T-cell (primary cell): ENCODE data around the gene OR2D2. TPM values are rescaled to one million over a fixed set of nuclear protein-coding genes. Genes with fewer than 3 reads are reported as not detected.

Experiments
- ATAC-seq, 4 experiments: fragments of 200-7000 bp in 3 of 4; fragments of 150-1000 bp in 1 of 4; cut with Tn5 transposase; replicated peaks in 1 of 4; 1 replicate in 3 of 4; 2 replicates in 1 of 4; pipeline ENCODE4 v1.10.0; 2021; ENCODE audit warnings: moderate library complexity in 3 of 4, mild to moderate bottlenecking in 2 of 4, moderate number of reproducible peaks in 1 of 4
- CTCF ChIA-PET, 2 donors: fragments of 300-600 bp; sonication (Branson Sonifier 250); formaldehyde crosslinking; loops; one replicate each; lab custom pipeline; 2022; ENCODE audit warnings: antibody characterized with exemption in 2 of 2; lab: Charles Lee
- POLR2A ChIA-PET, 2 donors: fragments of 300-600 bp; sonication (Branson Sonifier 250); formaldehyde crosslinking; loops; one replicate each; lab custom pipeline; 2022; ENCODE audit warnings: antibody characterized with exemption in 2 of 2; lab: Charles Lee
- DNase-seq, 35 experiments: peaks; one replicate each; pipeline versions ENCODE4 v3.0.0 to v3.0.0-alpha.2; 2013 to 2023
- H3K27ac ChIP-seq: one replicate; pipeline ENCODE4 v1.5.1; 2013; ENCODE audit warnings: low read length
- H3K27me3 ChIP-seq, 2 experiments: replicated peaks in 1 of 2; 1 replicate in 1 of 2; 2 replicates in 1 of 2; pipeline versions ENCODE4 v1.6.1 to v1.7.0; 2013; ENCODE audit warnings: low read length in 1 of 2, mixed read lengths in 1 of 2; ENCODE audit not compliant: control insufficient read depth in 2 of 2, insufficient read depth in 2 of 2; ENCODE audit errors: extremely low read depth in 1 of 2
- H3K36me3 ChIP-seq, 2 donors: 1 replicate in 1 of 2; 2 replicates in 1 of 2; pipeline versions ENCODE4 v1.6.1 to v1.7.0; 2013; ENCODE audit warnings: low read length in 1 of 2; ENCODE audit not compliant: control insufficient read depth in 2 of 2, insufficient read depth in 1 of 2; ENCODE audit errors: extremely low read depth in 1 of 2
- H3K4me1 ChIP-seq, 2 experiments: 1 replicate in 1 of 2; 2 replicates in 1 of 2; pipeline versions ENCODE4 v1.6.1 to v1.7.0; 2013; ENCODE audit warnings: low read length in 2 of 2, mixed read lengths in 1 of 2; ENCODE audit not compliant: insufficient read depth in 2 of 2, control insufficient read depth in 1 of 2; ENCODE audit errors: extremely low read depth in 1 of 2
- H3K4me3 ChIP-seq, 2 donors: 1 replicate in 1 of 2; 2 replicates in 1 of 2; pipeline versions ENCODE4 v1.5.1 to v1.7.0; 2013; ENCODE audit warnings: mild to moderate bottlenecking in 2 of 2, low read length in 1 of 2, moderate library complexity in 1 of 2; ENCODE audit not compliant: control insufficient read depth in 1 of 2; ENCODE audit errors: extremely low read depth in 1 of 2
- H3K9me3 ChIP-seq: 2 replicates; pipeline ENCODE4 v1.7.0; 2013
- H3K27ac Mint-ChIP-seq, 2 donors: one replicate each; pipeline ENCODE4 v1.8.0; 2020 to 2021; ENCODE audit warnings: mild to moderate bottlenecking in 2 of 2, mixed read lengths in 2 of 2
- H3K27me3 Mint-ChIP-seq, 2 donors: one replicate each; pipeline ENCODE4 v1.8.0; 2021 to 2022; ENCODE audit warnings: mixed read lengths in 2 of 2
- H3K36me3 Mint-ChIP-seq: one replicate; pipeline ENCODE4 v1.8.0; 2021; ENCODE audit warnings: mixed read lengths
- H3K4me1 Mint-ChIP-seq, 3 donors: one replicate each; pipeline ENCODE4 v1.8.0; 2020 to 2022; ENCODE audit warnings: mixed read lengths in 3 of 3, mild to moderate bottlenecking in 1 of 3
- H3K4me3 Mint-ChIP-seq, 3 donors: one replicate each; pipeline ENCODE4 v1.8.0; 2020 to 2022; ENCODE audit warnings: mild to moderate bottlenecking in 3 of 3, mixed read lengths in 3 of 3, moderate library complexity in 3 of 3
- H3K9me3 Mint-ChIP-seq, 3 donors: one replicate each; pipeline ENCODE4 v1.8.0; 2020 to 2022; ENCODE audit warnings: mixed read lengths in 3 of 3
- WGBS: methylation state at CpG from one replicate; pipeline ENCODE4 v1.1.5; 2013; ENCODE audit warnings: missing lambda C conversion rate; ENCODE audit not compliant: insufficient coverage; 5-methylcytosine and 5-hydroxymethylcytosine counted together
- total RNA-seq, 35 experiments: library from RNA in 6 of 35; stranded (reverse) in 6 of 35; fragments of 120-200 nt in 1 of 35; gene quantifications; one replicate each; pipeline versions ENCODE4 v1.2.1 to v1.2.4 and lab custom pipeline; 2013 to 2026

Gene OR2D2, protein sequence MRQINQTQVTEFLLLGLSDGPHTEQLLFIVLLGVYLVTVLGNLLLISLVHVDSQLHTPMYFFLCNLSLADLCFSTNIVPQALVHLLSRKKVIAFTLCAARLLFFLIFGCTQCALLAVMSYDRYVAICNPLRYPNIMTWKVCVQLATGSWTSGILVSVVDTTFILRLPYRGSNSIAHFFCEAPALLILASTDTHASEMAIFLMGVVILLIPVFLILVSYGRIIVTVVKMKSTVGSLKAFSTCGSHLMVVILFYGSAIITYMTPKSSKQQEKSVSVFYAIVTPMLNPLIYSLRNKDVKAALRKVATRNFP
- total RNA-seq (not detected), total RNA-seq (lab: John Stamatoyannopoulos, UW) (0 to 0.07 (median 0) reads per million in 29 experiments)
- total RNA-seq (2013), result not detected

DNA sequence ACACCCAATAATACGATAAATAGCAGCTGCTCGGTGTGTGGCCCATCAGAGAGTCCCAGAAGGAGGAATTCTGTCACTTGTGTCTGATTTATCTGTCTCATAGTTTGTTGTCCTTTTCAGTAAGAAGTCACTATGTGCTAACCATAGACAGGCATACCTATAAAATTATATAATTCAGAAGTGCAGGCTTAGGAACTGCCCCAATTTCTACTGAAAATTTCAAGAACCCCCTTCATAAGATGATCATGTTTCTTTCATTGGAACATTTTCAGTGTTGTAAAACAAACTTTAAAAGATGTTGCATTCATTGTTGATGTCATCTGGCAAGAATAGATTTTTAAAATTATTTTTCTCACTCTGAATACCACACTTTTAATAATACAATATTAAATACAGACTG lies at the start of gene OR2D2:
OR2D2 (minus strand) TSS at position 101 of the 400 bp plus-strand sequence; CDS start at position 101, 0 bp downstream.
- no peaks in the 10 kb centered on the region for H3K9me3 Mint-ChIP-seq

GRCh38 chr11:6941970-6942369 lies 49.7 kb upstream of the OR2D2 start:
- Histone ChIP-seq H3K4me1 (no peaks in the 10 kb centered on the region), H3K4me3 (no peak overlapping the region), H3K27ac (no peak overlapping the region), H3K36me3 (no peaks in the 10 kb centered on the region), H3K27me3 (no peaks in the 10 kb centered on the region), H3K9me3 (no peaks in the 10 kb centered on the region)
- CTCF ChIA-PET, result no interaction called here
- DNase-seq (no peak), ATAC-seq (no peak)
- Mint-ChIP-seq H3K9me3 (peaks cover 0 to 4% (median 0%) of the 10 kb centered on the region in 3 donors), H3K4me1 (no peaks in the 10 kb centered on the region), H3K36me3 (no peaks in the 10 kb centered on the region), H3K4me3 (no peak overlapping the region), H3K27ac (no peak overlapping the region), H3K27me3 (no peaks in the 10 kb centered on the region)
- POLR2A ChIA-PET, result no interaction called here

More for the DNA sequence above, at the start of gene OR2D2:
- no peaks in the 10 kb centered on the region for H3K36me3 ChIP-seq
- no peak within 1 kb of the TSS for H3K4me3 Mint-ChIP-seq
- no peak within 1 kb of the TSS for H3K4me3 ChIP-seq
- H3K36me3 Mint-ChIP-seq, result no peaks in the 10 kb centered on the region
- no peaks in the 10 kb centered on the region for H3K27me3 ChIP-seq
- H3K4me1 Mint-ChIP-seq, result no peaks in the 10 kb centered on the region
- H3K27ac Mint-ChIP-seq, result no peak within 1 kb of the TSS
- H3K27me3 Mint-ChIP-seq, result peaks cover 13 to 14% of the 10 kb centered on the region in 2 donors
- DNase-seq (no peak), ATAC-seq (no peak)
- CTCF ChIA-PET, result no interaction called here
- no peaks in the 10 kb centered on the region for H3K4me1 ChIP-seq
- WGBS, result 100% methylated on average over 1 of the region's 2 CpGs
- H3K9me3 ChIP-seq, result peaks cover 3% of the 10 kb centered on the region
- H3K27ac ChIP-seq, result no peak within 1 kb of the TSS
- POLR2A ChIA-PET, result no interaction called here

- ATAC-seq, result peak in 2 of 4 experiments; percentile 23 to 85
- Mint-ChIP-seq H3K4me3 (no peak overlapping the region), H3K4me1 (peaks cover 6 to 17% (median 7%) of the 10 kb centered on the region in 3 donors), H3K27me3 (peaks cover 38 to 45% of the 10 kb centered on the region in 2 donors), H3K9me3 (no peaks in the 10 kb centered on the region), H3K36me3 (no peaks in the 10 kb centered on the region), H3K27ac (peak overlapping the region in 1 of 2 donors; percentile 44)
- Histone ChIP-seq H3K27me3 (peaks cover 0 to 5% of the 10 kb centered on the region in 2 experiments), H3K4me3 (no peak overlapping the region), H3K36me3 (no peaks in the 10 kb centered on the region), H3K27ac (no peak overlapping the region), H3K9me3 (no peaks in the 10 kb centered on the region), H3K4me1 (peaks cover 0 to 2% of the 10 kb centered on the region in 2 experiments)
- ChIA-PET CTCF (no interaction called here), POLR2A (no interaction called here)
- 23% methylated on average over 6 of the region's 7 CpGs for WGBS
- DNase-seq, result peak in 5 of 35 experiments; percentile 1 to 19 (median 8)
These were observed 39.8 kb upstream of the OR2D2 start for GRCh38 chr11:6932145-6932544.

DNA sequence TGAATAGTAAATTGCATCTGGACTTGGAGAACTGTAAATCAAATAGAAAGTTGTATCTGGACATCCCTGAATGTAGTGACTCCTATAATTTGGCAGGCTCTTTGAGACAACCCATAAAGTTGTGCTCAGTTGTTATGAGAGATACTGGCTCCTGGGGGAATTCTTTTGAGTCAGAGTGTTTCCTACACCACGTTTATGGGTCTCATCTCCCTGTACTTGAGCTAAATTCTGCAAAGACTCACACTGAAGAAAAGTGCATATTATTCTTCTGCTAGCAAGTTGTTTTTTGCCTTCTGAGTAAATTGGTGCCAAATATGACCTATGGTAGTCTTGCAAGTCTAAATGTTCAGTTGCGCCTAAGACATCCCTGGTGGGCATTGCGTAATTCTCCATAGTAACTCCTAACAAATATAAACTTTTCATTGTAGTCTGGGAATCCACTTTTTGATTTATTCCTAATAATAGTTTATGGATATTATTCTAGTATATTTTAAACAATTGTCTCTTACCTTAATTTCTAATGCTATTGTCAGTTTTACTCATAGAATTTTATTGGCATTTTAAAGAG lies 38.9 kb upstream of the OR2D2 start:
- Mint-ChIP-seq H3K4me1 (peaks cover 12 to 25% (median 14%) of the 10 kb centered on the region in 3 donors), H3K4me3 (no peak overlapping the region), H3K27me3 (peaks cover 40 to 51% of the 10 kb centered on the region in 2 donors), H3K27ac (no peak overlapping the region), H3K9me3 (no peaks in the 10 kb centered on the region), H3K36me3 (no peaks in the 10 kb centered on the region)
- Histone ChIP-seq H3K36me3 (no peaks in the 10 kb centered on the region), H3K27ac (no peak overlapping the region), H3K9me3 (no peaks in the 10 kb centered on the region), H3K27me3 (peaks cover 0 to 12% of the 10 kb centered on the region in 2 experiments), H3K4me3 (no peak overlapping the region), H3K4me1 (peaks cover 2 to 8% of the 10 kb centered on the region in 2 experiments)
- WGBS, result no CpG with 5 or more reads among the region's 3 CpGs
- ChIA-PET CTCF (no interaction called here), POLR2A (no interaction called here)
- no peak for DNase-seq
- ATAC-seq, result no peak

- H3K27me3 Mint-ChIP-seq, result peaks cover 39 to 63% of the 10 kb centered on the region in 2 donors
- no peaks in the 10 kb centered on the region for H3K9me3 ChIP-seq
- H3K4me3 Mint-ChIP-seq, result no peak overlapping the region
- H3K4me1 Mint-ChIP-seq, result peaks cover 19 to 33% (median 21%) of the 10 kb centered on the region in 3 donors
- H3K27ac ChIP-seq, result no peak overlapping the region
- no peak overlapping the region for H3K4me3 ChIP-seq
- H3K4me1 ChIP-seq, result peaks cover 2 to 10% of the 10 kb centered on the region in 2 experiments
- no peaks in the 10 kb centered on the region for H3K36me3 Mint-ChIP-seq
- CTCF ChIA-PET, result no interaction called here
- no CpG with 5 or more reads among the region's 4 CpGs for WGBS
- POLR2A ChIA-PET, result no interaction called here
- DNase-seq (no peak), ATAC-seq (no peak)
- no peaks in the 10 kb centered on the region for H3K36me3 ChIP-seq
- H3K27ac Mint-ChIP-seq, result no peak overlapping the region
- peaks cover 0 to 14% of the 10 kb centered on the region in 2 experiments for H3K27me3 ChIP-seq
- no peaks in the 10 kb centered on the region for H3K9me3 Mint-ChIP-seq
These were observed 36.6 kb upstream of the OR2D2 start for GRCh38 chr11:6928916-6929315.

- ATAC-seq, result no peak
- peak overlapping the region in 2 of 3 donors; percentile 79 to 85 for H3K4me3 Mint-ChIP-seq
- peak overlapping the region; percentile 66 to 70 for H3K4me3 ChIP-seq
- no peak for DNase-seq
- no peaks in the 10 kb centered on the region for H3K36me3 ChIP-seq
- ChIA-PET POLR2A (no interaction called here), CTCF (no interaction called here)
- H3K27ac ChIP-seq, result no peak overlapping the region
- H3K27me3 ChIP-seq, result peaks cover 0 to 14% of the 10 kb centered on the region in 2 experiments
- peaks cover 19 to 30% (median 21%) of the 10 kb centered on the region in 3 donors for H3K4me1 Mint-ChIP-seq
- no peaks in the 10 kb centered on the region for H3K9me3 ChIP-seq
- WGBS, result 29% methylated on average over 6 of the region's 11 CpGs
- peaks cover 1 to 10% of the 10 kb centered on the region in 2 experiments for H3K4me1 ChIP-seq
- peaks cover 25 to 60% of the 10 kb centered on the region in 2 donors for H3K27me3 Mint-ChIP-seq
- no peak overlapping the region for H3K27ac Mint-ChIP-seq
- H3K36me3 Mint-ChIP-seq, result no peaks in the 10 kb centered on the region
- no peaks in the 10 kb centered on the region for H3K9me3 Mint-ChIP-seq
These were observed 34.8 kb upstream of the OR2D2 start for GRCh38 chr11:6927030-6927617.
